Stimulated activated naive CD4-positive, alpha-beta T cell (primary cell): Measurements from ENCODE around the gene GNA12.
"Not testable (repeated sequence)": the region's sequence is repeated elsewhere in the genome, so short reads cannot be mapped to it uniquely, and the experiment has no call there.

ENCODE experiments used
- DNase-seq, 6 experiments: peaks; one replicate each; lab custom pipeline; 2025; lab: John Stamatoyannopoulos, UW

The GNA12 gene

DNA sequence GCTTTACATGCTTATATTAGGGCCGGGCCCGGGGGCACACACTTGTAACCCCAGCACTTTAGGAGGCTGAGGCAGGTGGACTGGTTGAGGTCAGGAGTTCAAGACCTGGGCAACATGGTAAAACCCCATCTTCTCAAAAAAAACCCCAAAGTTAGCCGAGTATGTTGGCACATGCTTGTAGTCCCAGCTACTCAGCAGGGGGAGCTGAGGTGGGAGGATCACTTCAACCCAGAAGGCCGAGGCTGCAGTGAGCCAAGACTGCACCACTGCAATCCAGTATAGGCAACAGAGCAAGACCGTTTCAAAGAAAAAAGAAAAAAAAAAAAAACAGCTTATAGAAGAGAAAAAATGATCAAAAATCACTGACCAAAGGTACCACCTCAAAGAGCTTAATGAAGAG is 93.0 kb downstream of the GNA12 start:
- no peak for DNase-seq

DNA sequence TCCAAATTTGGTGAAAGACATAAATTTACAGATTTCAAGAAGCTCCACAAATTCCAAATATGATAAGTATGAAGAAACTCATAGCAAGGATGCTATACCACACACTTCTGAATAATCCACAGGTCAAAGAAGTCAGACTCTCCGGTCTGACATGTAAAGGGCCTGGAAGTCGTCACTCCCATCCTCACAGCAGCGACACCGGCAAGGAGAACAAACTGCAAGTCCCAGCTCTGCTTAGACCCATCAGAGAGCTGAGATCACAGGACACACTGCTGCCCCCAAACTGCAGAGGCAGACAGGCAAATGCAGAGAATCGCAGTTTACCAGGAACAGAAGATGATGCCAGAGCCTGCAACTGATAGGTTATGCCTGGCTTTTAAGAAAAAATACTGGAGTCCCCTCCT is 94.1 kb downstream of the GNA12 start:
- no peak for DNase-seq

GRCh38 chr7:2748684-2749083 is 95.4 kb downstream of the GNA12 start:
- not testable (repeated sequence) for DNase-seq

- not testable (repeated sequence) for DNase-seq
Measured at GRCh38 chr7:2743523-2744185, 100.5 kb downstream of the GNA12 start.

- no peak for DNase-seq
Measured at GRCh38 chr7:2738766-2739549, 105.2 kb downstream of the GNA12 start.

DNA sequence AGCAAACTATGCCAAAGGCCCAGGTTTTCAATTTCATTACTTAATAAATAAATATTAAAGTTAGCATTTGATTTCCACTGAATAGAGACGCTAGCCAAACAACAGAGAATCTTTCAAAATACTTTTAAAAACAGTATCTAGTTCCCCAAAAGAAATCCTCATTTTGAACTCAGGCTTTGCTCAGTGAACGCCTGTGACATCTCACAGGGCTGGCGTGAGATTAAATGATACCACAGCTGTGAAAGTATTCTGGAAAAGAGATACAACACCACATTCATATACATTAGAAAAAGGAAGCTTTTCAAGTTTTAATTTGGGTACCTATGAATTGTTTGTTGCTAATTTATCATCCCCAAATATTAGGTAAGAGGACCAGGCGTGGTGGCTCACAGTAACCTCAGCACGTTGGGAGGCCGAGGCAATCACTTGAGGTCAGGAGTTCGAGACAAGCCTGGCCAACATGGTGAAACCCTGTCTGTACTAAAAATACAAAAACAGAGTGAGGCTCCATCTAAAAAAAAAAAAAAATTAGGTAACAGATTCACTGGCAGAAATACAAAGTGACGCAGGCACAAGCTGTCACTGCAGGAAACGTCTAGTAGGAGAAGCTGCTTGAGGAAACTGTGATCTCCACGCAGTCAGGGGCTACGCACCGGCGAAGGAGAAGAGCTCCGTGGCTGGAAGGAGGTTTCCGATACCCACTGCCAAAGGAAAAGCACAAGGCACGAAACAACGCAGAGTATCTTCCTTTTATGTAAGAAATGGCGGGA is 106.2 kb downstream of the GNA12 start:
- no peak for DNase-seq

DNA sequence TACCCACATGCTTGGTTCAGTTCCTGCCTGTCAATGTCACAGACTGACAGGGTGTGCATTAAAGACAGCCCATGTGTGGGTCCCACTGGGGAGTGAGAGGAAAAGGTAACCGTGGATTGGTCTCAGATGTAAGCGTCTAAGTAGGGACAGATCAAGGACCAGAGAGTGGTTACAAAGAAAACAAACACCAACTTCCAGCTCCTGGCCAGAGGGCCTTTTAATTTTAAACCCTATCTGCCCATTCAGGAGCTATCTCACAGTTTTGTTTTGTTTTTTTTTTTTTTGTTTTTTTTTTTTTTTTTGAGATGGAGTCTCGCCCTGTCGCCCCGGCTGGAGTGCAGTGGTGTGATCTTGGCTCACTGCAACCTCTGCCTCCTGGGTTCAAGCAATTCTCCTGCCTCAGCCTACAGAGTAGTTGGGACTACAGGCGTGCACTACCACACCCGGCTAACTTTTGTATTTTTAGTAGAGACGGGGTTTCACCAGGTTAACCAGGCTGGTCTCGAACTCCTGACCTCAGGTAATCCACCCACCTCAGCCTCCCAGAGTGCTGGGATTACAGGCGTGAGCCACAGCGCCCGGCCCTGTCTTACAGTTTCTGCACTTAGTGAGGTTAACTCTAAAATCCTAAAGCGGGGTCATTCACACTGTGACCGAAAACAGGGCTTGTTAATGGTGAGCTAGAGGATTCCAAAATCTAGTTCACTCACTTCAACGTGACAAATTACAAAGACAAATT is 106.9 kb downstream of the GNA12 start:
- DNase-seq, result not testable (repeated sequence)

DNA sequence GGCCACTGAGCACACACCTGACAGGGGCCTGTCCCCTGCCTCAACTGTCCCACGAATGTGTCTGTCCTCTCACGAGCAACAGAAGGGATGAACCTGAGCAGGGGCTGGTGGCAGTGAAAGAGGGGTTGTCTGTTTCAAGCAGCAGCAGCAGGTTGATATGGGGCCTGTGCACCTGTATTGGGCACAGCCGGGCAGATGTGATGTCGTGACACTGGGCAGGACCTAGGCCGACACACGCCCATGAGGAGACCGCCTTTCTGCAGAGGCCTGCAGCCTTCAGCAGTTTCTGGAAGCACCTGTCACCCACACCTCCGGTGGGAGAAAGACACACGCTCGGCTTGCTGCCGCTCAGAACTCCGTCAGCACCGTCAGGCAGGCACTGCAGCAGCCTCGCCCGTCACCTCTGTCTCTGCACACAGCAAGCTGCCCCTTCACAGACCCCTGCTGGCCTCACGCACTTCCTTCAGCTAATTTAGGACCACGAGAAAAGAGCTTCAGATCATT is 107.6 kb downstream of the GNA12 start:
- no peak for DNase-seq

DNA sequence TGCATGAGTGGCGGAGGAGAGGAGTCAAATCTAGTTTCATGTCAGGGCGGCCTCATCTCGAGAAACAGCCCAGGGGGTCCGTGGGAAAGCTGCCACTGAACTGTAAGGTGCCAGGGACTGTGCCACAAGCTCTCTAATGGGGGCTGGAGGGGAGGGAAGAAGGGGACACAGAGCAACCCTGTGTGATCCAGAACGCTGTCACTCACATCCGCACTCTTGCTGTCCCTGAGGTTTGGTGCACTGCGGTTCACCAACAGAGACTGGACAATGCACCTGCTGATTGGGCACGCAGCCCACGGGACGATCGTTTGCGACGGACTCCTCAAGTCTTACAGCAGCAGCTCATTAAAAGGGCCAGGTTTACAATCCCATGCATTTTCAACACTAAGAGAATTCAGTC is 108.4 kb downstream of the GNA12 start:
- DNase-seq, result no peak

DNA sequence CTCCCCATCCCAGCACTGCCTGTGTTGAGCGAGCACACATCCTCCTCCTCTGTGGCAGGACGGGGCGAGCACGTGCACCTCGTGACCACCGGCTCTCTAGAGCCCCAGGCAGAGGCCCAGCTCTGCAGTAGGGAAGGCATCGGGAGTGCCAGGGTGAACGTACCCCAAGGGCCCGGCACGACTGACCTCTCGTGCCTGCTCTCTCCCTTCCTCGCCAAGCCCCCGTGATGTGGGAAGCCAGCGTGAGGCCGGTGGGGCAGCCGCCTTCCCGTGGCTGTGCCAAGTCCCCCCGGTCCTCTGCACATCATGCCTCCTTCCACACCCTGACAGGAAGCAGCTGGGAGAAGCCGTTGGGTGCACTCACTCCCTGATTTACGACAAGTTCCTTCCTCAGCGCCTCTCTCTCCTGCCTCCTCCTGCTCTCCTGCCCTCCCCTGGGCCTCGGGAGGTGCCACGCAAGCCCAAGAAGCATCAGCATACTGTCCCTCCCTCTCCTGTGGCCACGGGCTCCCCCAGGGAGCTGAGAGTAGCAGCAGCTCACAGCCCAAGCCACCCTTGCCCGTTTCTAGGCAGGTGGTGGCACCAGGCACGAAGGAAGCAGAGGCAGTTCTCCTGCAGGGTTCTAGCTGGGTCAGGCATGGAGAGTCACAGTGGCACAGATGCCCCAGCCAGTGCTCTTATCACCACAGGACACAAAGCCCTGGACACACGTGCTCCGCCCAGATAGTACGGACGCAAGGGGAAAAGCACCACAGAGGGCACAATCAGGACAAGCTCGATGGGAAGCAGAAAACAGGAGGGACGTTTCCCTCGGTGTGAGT is 109.1 kb downstream of the GNA12 start:
- DNase-seq, result peak in 1 of 6 experiments; percentile 21

DNA sequence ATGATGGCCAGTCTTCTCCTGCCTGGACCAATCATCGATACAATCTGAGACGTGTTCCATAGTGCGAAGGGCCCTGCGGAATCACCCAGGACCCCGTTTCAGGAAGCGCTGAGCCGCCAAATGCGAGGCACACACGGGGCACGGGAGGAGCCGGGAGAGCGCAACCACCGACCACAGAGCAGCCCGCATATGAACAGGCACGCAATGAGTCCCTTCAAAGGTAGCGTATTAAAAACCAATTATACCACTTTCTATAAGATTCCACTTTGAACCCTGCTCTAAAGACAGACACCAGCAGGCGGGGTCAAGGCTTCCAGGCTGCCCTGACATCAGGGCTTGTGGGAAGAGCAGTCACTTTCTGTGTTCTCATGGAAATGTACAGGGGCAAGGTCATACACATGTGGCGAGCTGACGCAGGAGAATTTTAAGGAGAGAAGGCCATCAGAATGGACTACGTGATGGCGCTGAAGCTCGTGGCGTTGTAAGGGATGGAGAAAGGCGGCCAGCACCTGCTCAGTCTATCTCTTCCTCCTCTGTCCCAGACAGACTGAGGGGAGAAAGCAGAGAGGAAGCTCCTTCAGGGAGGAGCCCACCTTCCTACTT is 109.9 kb downstream of the GNA12 start:
- DNase-seq, result no peak

DNA sequence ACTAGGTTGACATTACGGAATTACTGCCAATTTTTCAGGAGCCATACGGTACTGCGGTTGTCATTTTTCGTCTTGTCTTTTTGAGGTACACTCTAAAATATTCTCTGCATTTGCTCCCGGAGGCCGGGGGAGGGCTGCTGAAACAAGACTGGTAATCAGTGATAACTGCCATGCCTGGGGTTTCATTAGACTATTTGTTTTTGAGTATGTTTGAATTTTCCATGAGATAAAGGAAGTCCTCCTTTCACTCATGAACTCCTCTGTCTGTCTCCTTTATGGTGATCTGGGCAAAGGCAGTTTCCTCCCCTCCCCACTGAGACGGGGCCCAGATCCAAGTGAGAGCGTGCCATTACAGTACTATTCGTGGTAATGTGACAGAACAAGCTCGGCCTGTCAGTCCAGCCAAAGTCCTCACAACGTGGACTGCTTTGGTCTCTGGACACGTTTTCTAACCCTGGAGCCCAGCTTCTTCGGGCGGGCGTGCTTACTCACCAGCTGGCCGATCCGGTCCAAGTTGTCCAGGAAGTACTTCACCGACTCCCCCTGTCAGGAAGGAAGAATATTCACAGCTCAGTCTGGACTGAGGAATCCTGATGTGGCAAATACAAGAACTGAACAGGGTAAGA is 111.0 kb downstream of the GNA12 start:
- DNase-seq, result no peak

- DNase-seq, result no peak
Measured at GRCh38 chr7:2732388-2732787, 111.7 kb downstream of the GNA12 start.

DNA sequence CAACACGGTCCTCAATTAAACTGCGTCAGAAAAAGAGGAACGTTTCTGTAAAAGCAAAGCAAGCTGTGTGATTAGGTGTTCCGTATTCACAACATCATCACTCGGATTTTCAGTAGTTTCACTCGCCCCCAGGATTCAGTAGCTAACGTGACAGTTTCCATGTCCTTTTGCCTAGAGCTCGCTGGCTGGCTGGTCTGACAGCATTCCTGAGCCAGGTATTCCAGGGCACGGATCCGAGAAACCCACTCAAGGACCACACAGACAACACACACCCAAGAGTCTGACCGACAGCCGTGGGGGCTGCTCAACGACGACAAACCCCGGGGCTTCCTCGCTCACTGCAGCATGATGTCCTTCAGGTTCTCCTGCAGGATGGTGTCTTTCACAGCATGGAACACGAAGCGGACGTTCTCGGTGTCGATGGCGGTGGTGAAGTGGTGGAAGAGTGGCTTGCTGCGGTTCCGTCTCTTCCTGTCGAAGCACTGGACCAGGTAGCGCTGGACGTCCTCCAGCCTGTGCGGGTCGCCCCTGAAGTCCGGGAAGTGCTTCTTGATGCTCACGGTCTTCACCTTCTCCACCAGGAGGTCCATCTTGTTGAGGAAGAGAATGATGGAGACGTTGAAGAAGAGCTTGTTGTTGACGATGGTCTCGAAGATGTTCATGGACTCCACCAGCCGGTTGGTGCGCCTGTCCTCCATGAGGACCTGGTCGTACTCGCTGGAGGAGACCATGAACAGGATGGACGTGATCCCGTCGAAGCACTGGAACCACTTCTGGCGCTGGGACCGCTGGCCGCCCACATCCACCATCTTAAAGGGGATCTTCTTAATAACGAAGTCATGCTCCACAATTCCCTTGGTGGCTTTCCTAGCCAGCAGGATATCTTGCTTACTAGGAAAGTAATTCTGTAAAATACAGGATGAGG is 113.0 kb downstream of the GNA12 start:
- no peak for DNase-seq

DNA sequence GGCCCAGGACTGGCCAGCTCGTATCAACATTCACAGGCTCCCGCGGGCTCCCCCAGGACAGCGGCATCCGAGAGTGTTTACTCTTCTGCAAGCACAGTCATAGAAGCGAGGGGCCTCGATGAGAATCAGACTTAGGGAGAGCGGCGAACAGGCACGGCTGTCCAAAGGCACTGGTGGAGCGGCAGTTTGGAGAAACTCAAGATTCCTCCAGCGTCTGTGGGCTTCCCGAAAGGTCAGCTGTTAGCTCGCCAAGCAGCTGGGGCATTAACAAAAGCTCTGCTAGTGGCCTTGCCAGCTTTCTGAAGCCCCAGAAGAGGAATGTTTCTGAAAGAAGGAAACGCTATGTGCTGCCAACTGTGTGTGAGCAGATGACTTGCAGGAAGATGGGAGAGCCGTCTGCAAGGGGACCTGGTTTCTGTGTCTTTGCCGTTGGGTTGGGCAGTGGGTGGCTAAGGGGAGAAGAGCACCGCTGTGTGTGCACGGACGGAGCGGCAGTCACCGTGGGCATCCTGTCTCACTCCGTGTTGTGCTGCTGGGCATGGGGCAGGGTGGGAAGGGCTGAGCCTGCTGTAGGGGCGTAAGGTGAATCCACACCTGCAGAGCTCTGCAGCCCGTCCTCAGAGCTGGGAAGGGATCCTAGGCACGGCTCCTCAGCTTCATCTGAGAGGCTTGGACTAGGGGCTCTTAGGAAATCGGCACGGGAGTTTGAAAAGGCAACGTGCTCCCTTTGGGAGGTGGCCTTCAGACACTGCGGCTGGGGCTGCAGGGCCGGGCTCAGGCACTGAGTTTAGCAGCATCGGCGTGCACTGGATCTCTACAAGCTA is 114.0 kb downstream of the GNA12 start:
- no peak for DNase-seq

GRCh38 chr7:2729031-2729892 is 114.8 kb downstream of the GNA12 start:
- no peak for DNase-seq
